GM13976 (cell line): ENCODE results near the gene ARFGEF3.
"Not testable (repeated sequence)": the region's sequence is repeated elsewhere in the genome, so short reads cannot be mapped to it uniquely, and the experiment has no call there.

ENCODE experiments used
- DNase-seq: peaks from one replicate; pipeline ENCODE4 v3.0.0; 2012; ENCODE audit warnings: low spot score
- CTCF ChIP-seq: IDR thresholded peaks from 2 replicates; pipeline ENCODE4 v1.5.1; 2012; ENCODE audit warnings: borderline replicate concordance, mild to moderate bottlenecking; ENCODE audit not compliant: insufficient read depth; ENCODE audit errors: extremely low read depth, missing control alignments, control extremely low read depth
- in situ Hi-C: fragments of 300-500 bp; cut with MboI; formaldehyde crosslinking; loops from one replicate; pipeline ENCODE4 v1.12.0; 2022; ENCODE audit warnings: low sequenced_read_pairs, mixed read lengths, inconsistent platforms; ENCODE audit not compliant: unreplicated experiment

ARFGEF3 gene

GRCh38 chr6:138346302-138347195 is 184.8 kb downstream of the ARFGEF3 start:
- no peak for DNase-seq
- in situ Hi-C loops, result no loop called here
- TF ChIP-seq CTCF, result no peak

DNA sequence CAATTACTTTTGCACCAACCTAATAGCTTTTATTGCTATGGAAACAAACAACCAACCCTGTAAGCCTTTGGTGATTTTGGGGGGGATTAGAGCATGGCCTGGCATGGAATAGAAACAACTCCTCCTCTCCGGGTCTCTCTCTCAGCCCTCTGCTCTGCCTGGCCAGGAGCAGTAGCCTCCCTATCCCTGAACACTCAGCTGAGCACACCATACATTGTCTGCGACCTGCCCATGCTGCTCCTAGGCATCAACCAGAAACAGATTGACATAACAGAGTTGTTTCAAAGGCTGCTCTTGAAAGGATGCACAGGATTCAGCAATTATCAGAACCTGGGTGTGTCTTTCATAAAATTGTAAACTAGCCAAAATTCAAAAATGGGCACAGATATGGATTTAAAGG is 186.1 kb downstream of the ARFGEF3 start:
- DNase-seq, result no peak
- TF ChIP-seq CTCF, result no peak
- in situ Hi-C loops, result no loop called here

DNA sequence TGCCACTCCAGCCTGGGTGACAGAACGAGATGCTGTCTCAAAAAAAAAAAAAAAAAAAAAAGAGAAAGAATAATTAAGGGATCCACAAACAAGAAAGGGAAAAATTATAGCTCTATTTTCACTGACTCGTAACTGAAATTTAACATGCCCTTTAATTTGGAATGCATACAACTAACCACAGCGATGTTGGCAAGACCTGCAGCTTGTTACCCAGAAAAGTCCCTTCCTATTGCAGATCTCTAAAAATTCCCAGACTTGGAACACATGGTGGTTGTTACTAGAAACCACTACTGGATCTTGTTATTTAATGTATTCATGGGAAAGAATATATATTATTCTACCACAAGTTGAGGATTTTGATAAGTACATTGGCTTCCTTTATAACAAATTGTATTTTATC is 188.2 kb downstream of the ARFGEF3 start:
- in situ Hi-C loops, result no loop called here
- no peak for DNase-seq
- TF ChIP-seq CTCF, result no peak

- DNase-seq, result no peak
- no peak for TF ChIP-seq CTCF
- in situ Hi-C loops, result no loop called here
Observed at GRCh38 chr6:138357928-138358327, 196.2 kb downstream of the ARFGEF3 start.

- in situ Hi-C loops, DNase-seq: not testable (repeated sequence)
Observed at GRCh38 chr6:138368684-138369083, 206.9 kb downstream of the ARFGEF3 start.

- TF ChIP-seq CTCF, result no peak
- no peak for DNase-seq
- in situ Hi-C loops, result no loop called here
Observed at GRCh38 chr6:138370631-138371451, 209.1 kb downstream of the ARFGEF3 start.

- in situ Hi-C loops, result no loop called here
- no peak for DNase-seq
- TF ChIP-seq CTCF, result no peak
Observed at GRCh38 chr6:138371452-138371711, 209.6 kb downstream of the ARFGEF3 start.
